Naive thymus-derived CD4-positive, alpha-beta T cell (primary cell): ENCODE data around the gene TRABD2B. TPM values are rescaled to one million over a fixed set of nuclear protein-coding genes. Genes with fewer than 3 reads are reported as not detected.

ENCODE experiments used
- ATAC-seq: fragments of 150-1000 bp; cut with Tn5 transposase; 2 replicates; pipeline ENCODE4 v1.10.0; 2021; ENCODE audit warnings: mild to moderate bottlenecking, moderate library complexity
- CTCF ChIA-PET: fragments of 350-600 bp; sonication (Branson Sonifier 250); formaldehyde crosslinking; loops from one replicate; lab custom pipeline; 2021; ENCODE audit warnings: antibody characterized with exemption; lab: Charles Lee
- POLR2A ChIA-PET: fragments of 350-600 bp; sonication (Branson Sonifier 250); formaldehyde crosslinking; loops from one replicate; lab custom pipeline; 2021; ENCODE audit warnings: antibody characterized with exemption, inconsistent platforms; lab: Charles Lee
- DNase-seq, 9 donors: peaks; one replicate each; pipeline versions ENCODE4 v3.0.0 to v3.0.0-alpha.2; 2020 to 2022; ENCODE audit warnings: mixed read lengths in 1 of 9
- H3K27ac ChIP-seq: one replicate; pipeline ENCODE4 v1.7.0; 2013; ENCODE audit warnings: mild to moderate bottlenecking, low read depth, low read length, moderate library complexity
- H3K27me3 ChIP-seq, 2 donors: one replicate each; pipeline ENCODE4 v1.7.0; 2013; ENCODE audit warnings: low read length in 2 of 2, mild to moderate bottlenecking in 2 of 2, moderate library complexity in 2 of 2; ENCODE audit not compliant: control insufficient read depth in 2 of 2, insufficient read depth in 2 of 2
- H3K36me3 ChIP-seq, 3 experiments: 1 replicate in 2 of 3; 2 replicates in 1 of 3; pipeline ENCODE4 v1.7.0; 2013; ENCODE audit warnings: low read length in 3 of 3, mild to moderate bottlenecking in 3 of 3, moderate library complexity in 1 of 3; ENCODE audit not compliant: insufficient read depth in 3 of 3, control insufficient read depth in 2 of 3
- H3K4me1 ChIP-seq, 2 donors: one replicate each; pipeline ENCODE4 v1.7.0; 2013; ENCODE audit warnings: low read length in 2 of 2, mild to moderate bottlenecking in 2 of 2, moderate library complexity in 1 of 2; ENCODE audit not compliant: control insufficient read depth in 2 of 2, insufficient read depth in 2 of 2
- H3K4me3 ChIP-seq: 2 replicates; pipeline ENCODE4 v1.7.0; 2013; ENCODE audit warnings: mild to moderate bottlenecking, low read length
- H3K9me3 ChIP-seq, 3 experiments: 1 replicate in 2 of 3; 2 replicates in 1 of 3; pipeline ENCODE4 v1.7.0; 2013; ENCODE audit warnings: low read length in 3 of 3; ENCODE audit not compliant: control insufficient read depth in 2 of 3
- H3K27ac Mint-ChIP-seq, 9 donors: one replicate each; pipeline ENCODE4 v1.8.0; 2020 to 2022; ENCODE audit warnings: mixed read lengths in 9 of 9, mild to moderate bottlenecking in 8 of 9, moderate library complexity in 5 of 9, inconsistent platforms in 2 of 9
- H3K27me3 Mint-ChIP-seq, 5 donors: one replicate each; pipeline ENCODE4 v1.8.0; 2021 to 2022; ENCODE audit warnings: mixed read lengths in 5 of 5, mild to moderate bottlenecking in 1 of 5
- H3K36me3 Mint-ChIP-seq, 5 donors: one replicate each; pipeline ENCODE4 v1.8.0; 2020 to 2022; ENCODE audit warnings: mixed read lengths in 5 of 5, mild to moderate bottlenecking in 3 of 5, inconsistent platforms in 1 of 5
- H3K4me1 Mint-ChIP-seq, 7 donors: one replicate each; pipeline ENCODE4 v1.8.0; 2020 to 2022; ENCODE audit warnings: mixed read lengths in 7 of 7, mild to moderate bottlenecking in 3 of 7, inconsistent platforms in 1 of 7
- H3K4me3 Mint-ChIP-seq, 10 donors: one replicate each; pipeline ENCODE4 v1.8.0; 2020 to 2022; ENCODE audit warnings: mild to moderate bottlenecking in 10 of 10, mixed read lengths in 10 of 10, moderate library complexity in 6 of 10, inconsistent platforms in 2 of 10
- H3K9me3 Mint-ChIP-seq, 11 donors: one replicate each; pipeline ENCODE4 v1.8.0; 2020 to 2022; ENCODE audit warnings: mixed read lengths in 11 of 11, mild to moderate bottlenecking in 4 of 11, inconsistent platforms in 1 of 11, moderate library complexity in 1 of 11
- intact Hi-C, 2 donors: fragments of 100-400 bp; cut with micrococcal nuclease; formaldehyde crosslinking; loops; one replicate each; pipeline ENCODE4 v1.15.1; 2023
- polyA plus RNA-seq, 2 donors: library from polyadenylated mRNA; unstranded; fragments of 300-500 nt; fragmentation: Illumina TruSeq; gene quantifications; one replicate each; pipeline ENCODE4 v1.2.3, GENCODE V29; 2021
- total RNA-seq, 6 experiments: library from RNA in 5 of 6; stranded (reverse) in 5 of 6; gene quantifications; 1 replicate in 5 of 6; 2 replicates in 1 of 6; pipeline ENCODE4 v1.2.3 and lab custom pipeline; 2021 to 2026

TRABD2B gene
- total and polyA plus RNA-seq, 7 experiments from 2014 or later = not detected

DNA sequence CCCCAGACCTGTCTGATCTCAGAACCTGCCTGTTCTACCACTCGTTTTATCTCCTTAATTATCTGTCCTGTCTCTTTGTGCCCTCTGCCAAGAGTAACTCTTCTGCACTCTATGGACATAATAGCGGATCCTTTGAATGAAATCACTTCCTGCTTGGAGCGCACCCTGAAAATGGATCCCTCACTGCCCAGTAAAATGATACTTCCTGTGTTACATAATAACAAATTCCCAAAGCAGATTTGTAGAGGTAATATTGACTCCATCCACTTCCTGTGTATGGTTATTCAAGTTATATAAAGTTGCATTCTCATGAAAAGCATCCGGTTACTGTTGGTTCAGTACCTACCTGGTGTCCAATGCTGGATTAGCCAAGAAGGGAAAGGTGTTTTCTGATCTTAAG is 246.0 kb downstream of the TRABD2B start:
- peaks cover 0 to 2% (median 0%) of the 10 kb centered on the region in 11 donors for H3K9me3 Mint-ChIP-seq
- ChIA-PET POLR2A (no interaction called here), CTCF (no interaction called here)
- H3K4me1 Mint-ChIP-seq = no peaks in the 10 kb centered on the region
- H3K36me3 ChIP-seq = no peaks in the 10 kb centered on the region
- H3K27me3 Mint-ChIP-seq = peaks cover 0 to 8% (median 0%) of the 10 kb centered on the region in 5 donors
- no peak overlapping the region for H3K4me3 Mint-ChIP-seq
- ATAC-seq = no peak
- no peaks in the 10 kb centered on the region for H3K36me3 Mint-ChIP-seq
- no peak for DNase-seq
- H3K4me1 ChIP-seq = no peaks in the 10 kb centered on the region
- H3K27ac Mint-ChIP-seq = no peak overlapping the region
- intact Hi-C loops = no loop called here
- no peak overlapping the region for H3K27ac ChIP-seq
- no peak overlapping the region for H3K4me3 ChIP-seq
- H3K9me3 ChIP-seq = no peaks in the 10 kb centered on the region
- no peaks in the 10 kb centered on the region for H3K27me3 ChIP-seq

DNA sequence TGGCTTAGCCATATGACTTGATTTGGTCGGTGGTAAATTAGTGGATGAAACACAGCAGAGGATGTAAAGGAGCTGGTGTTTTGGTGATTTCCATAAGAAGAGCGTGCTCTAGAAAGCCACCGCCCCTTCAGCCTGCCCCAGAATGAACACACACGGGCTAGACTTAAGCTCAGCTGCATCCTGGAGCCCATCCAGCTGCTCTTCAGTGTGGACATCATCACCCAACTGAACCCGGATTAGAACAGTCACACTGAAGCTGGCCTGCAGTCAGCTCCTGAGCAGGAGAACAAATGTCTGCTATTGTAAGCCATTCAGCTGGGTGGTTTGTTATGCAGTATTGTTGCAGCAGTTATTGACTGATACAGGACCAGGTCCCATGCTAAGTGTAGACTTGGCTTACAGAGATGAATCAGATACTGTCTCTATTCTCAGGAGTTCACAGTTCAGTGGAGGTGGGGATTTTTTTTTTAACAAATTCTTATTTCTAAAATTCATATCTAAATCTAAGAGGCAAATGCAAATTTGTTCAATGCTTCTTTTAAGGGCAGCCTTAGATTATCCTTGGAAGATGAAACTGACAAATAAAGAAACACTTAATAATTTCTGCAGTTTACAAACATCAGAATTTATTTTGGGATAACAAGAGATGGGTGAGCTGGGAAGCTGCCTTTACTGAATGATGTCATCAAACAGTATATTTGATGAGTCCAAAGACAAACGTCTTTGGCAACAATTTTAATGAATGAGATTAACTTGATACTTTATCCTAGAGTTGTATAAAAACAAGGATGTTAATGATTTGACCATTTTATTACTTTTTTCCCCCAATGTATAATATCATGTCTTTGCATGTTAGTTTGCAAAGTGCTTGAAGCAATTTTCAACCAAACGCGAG is 251.2 kb downstream of the TRABD2B start:
- H3K27ac Mint-ChIP-seq = no peak overlapping the region
- ATAC-seq = no peak
- H3K9me3 Mint-ChIP-seq = peaks cover 1 to 18% (median 10%) of the 10 kb centered on the region in 11 donors
- POLR2A ChIA-PET = no interaction called here
- intact Hi-C loops = no loop called here
- no peak overlapping the region for H3K4me3 Mint-ChIP-seq
- CTCF ChIA-PET = no interaction called here
- Histone ChIP-seq H3K36me3 (no peaks in the 10 kb centered on the region), H3K9me3 (peaks cover 0 to 7% (median 0%) of the 10 kb centered on the region in 3 experiments), H3K4me3 (no peak overlapping the region), H3K27me3 (no peaks in the 10 kb centered on the region), H3K27ac (no peak overlapping the region), H3K4me1 (no peaks in the 10 kb centered on the region)
- H3K36me3 Mint-ChIP-seq = peaks cover 0 to 2% (median 0%) of the 10 kb centered on the region in 5 donors
- H3K4me1 Mint-ChIP-seq = no peaks in the 10 kb centered on the region
- peaks cover 3 to 12% (median 9%) of the 10 kb centered on the region in 5 donors for H3K27me3 Mint-ChIP-seq
- no peak for DNase-seq

DNA sequence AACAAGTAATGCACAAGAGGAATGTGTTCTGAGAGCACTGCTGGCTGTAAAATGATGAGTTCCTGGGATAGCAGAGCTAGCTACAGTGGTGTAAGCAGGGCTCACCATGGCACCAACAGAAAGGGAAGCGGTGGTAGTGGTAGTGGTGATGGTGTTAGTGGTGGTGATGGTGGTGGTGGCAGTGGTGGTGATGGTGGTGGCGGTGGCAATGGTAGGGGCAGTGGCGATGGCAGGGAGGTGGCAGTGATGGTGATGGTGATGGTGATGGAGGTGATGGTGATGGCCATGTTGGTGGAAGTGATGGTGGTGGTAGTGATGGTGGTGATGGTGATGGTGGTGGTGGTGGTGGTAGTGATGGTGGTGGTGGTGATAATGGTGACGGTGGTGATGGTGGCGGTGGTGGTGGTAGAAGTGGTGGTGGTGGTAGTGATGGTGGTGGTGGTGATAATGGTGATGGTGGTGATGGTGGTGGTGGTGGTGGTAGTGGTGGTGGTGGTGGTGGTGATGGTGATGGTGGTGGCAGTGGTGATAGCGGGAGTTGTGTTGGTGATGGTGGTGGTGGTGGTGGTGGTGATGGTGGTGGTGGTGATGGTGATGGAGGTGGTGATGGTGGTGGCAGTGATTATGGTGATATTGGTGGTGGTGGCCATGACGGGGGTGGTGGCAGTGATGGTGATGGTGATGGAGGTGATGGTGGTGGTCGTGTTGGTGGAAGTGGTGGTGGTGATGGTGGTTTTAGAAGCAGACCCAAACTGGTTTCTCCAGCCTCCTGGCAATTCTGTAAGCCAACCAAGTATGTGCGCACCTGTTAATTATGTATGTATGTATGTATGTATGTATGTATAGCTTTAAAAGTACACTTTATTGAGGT is 254.1 kb downstream of the TRABD2B start:
- H3K4me3 ChIP-seq = no peak overlapping the region
- H3K9me3 ChIP-seq = peaks cover 0 to 7% (median 0%) of the 10 kb centered on the region in 3 experiments
- H3K36me3 Mint-ChIP-seq = peaks cover 0 to 9% (median 0%) of the 10 kb centered on the region in 5 donors
- intact Hi-C loops = no loop called here
- no peaks in the 10 kb centered on the region for H3K27me3 ChIP-seq
- no peak overlapping the region for H3K4me3 Mint-ChIP-seq
- POLR2A ChIA-PET = no interaction called here
- peaks cover 6 to 36% (median 17%) of the 10 kb centered on the region in 11 donors for H3K9me3 Mint-ChIP-seq
- H3K27ac ChIP-seq = no peak overlapping the region
- ATAC-seq (no peak), DNase-seq (no peak)
- H3K4me1 ChIP-seq = no peaks in the 10 kb centered on the region
- H3K27ac Mint-ChIP-seq = no peak overlapping the region
- H3K27me3 Mint-ChIP-seq = peaks cover 12 to 36% (median 32%) of the 10 kb centered on the region in 5 donors
- H3K36me3 ChIP-seq = no peaks in the 10 kb centered on the region
- CTCF ChIA-PET = no interaction called here
- no peaks in the 10 kb centered on the region for H3K4me1 Mint-ChIP-seq

DNA sequence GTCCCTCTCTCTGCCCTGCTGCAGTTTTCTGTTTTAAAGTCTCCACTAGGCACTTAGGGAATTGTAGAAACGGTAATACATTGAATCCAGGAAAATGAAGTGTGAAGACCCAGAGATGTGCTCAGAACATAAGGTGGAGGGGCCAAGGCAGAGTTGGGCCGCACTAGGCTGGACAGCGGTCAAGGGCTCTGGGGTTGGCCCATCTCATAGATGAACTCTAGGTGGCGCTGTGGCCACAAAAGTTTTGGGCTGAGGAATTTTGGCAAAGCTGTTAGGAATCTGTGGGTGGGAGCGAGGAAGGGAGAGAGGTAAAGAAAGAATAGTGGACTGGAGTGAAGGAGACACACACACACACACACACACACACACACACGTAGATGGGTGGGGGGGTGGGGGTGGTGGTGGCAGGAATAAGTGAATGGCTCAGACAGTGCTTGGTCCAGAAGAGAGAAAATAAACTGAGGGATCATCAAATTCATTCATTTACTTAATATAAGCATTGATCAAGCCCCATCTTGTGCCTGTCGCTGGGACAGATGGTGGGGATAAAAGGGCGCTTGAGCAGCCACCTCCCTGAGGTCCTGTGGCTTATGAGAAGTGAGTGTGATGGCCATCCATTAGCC is 258.5 kb downstream of the TRABD2B start:
- no peak overlapping the region for H3K4me3 ChIP-seq
- CTCF ChIA-PET = no interaction called here

DNA sequence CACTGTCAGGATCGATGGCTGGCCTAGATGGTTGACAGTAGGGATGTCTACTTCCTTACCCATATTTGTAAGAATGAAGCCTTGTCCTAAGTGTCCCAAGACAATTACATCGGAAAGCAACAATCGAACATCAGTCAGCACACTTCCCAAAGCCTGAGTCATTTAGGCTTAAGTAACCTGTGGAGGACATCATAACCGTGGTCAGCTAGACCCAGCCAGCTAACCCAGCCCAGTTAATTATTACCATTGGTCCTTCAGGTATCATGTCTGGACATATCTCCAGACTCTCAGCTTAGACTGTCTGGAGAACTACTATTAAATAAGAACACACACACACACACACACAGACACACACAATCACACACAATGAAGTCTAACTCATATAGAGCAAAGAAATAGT is 264.7 kb downstream of the TRABD2B start:
- ATAC-seq = no peak
- Mint-ChIP-seq H3K4me3 (no peak overlapping the region), H3K36me3 (no peaks in the 10 kb centered on the region), H3K9me3 (peaks cover 0 to 2% (median 0%) of the 10 kb centered on the region in 11 donors), H3K27ac (no peak overlapping the region), H3K4me1 (no peaks in the 10 kb centered on the region), H3K27me3 (peaks cover 20 to 44% (median 35%) of the 10 kb centered on the region in 5 donors)
- Histone ChIP-seq H3K27me3 (no peaks in the 10 kb centered on the region), H3K4me1 (no peaks in the 10 kb centered on the region), H3K27ac (no peak overlapping the region), H3K4me3 (no peak overlapping the region), H3K9me3 (no peaks in the 10 kb centered on the region), H3K36me3 (no peaks in the 10 kb centered on the region)
- intact Hi-C loops = no loop called here
- ChIA-PET CTCF (interaction anchor here (0.6 to 1.3 kb wide), 2 partner anchors 14 to 18 kb away, joined by 4 to 5 read pairs; no protein-coding TSS in a partner anchor), POLR2A (no interaction called here)
- no peak for DNase-seq

More for the DNA sequence above, 258.5 kb downstream of the TRABD2B start:
- Histone ChIP-seq H3K4me1 (no peaks in the 10 kb centered on the region), H3K27ac (no peak overlapping the region), H3K9me3 (peaks cover 0 to 7% (median 0%) of the 10 kb centered on the region in 3 experiments), H3K36me3 (no peaks in the 10 kb centered on the region), H3K27me3 (no peaks in the 10 kb centered on the region)
- ATAC-seq (no peak), DNase-seq (no peak)
- H3K27ac Mint-ChIP-seq = peak overlapping the region in 1 of 9 donors; percentile 20
- peaks cover 7 to 40% (median 19%) of the 10 kb centered on the region in 11 donors for H3K9me3 Mint-ChIP-seq
- no peaks in the 10 kb centered on the region for H3K4me1 Mint-ChIP-seq
- H3K4me3 Mint-ChIP-seq = no peak overlapping the region
- peaks cover 0 to 9% (median 0%) of the 10 kb centered on the region in 5 donors for H3K36me3 Mint-ChIP-seq
- intact Hi-C loops = no loop called here
- POLR2A ChIA-PET = no interaction called here
- peaks cover 26 to 63% (median 46%) of the 10 kb centered on the region in 5 donors for H3K27me3 Mint-ChIP-seq

DNA sequence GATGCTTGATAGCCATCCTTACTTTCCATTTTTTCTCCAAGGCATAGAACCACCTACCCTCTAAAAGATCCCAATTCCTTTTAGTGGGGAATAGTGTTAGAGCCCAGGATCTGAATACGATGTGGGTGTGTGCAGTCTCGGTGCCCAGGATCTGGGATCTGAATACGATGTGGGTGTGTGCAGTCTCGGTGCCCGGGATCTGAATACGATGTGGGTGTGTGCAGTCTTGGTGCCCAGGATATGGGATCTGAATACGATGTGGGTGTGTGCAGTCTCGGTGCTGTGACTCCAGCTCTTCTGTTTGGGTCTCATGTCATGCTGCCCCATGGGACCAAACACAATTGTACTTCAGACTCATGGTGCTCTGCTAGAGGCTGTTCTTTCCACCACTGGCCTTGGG is 265.5 kb downstream of the TRABD2B start:
- H3K36me3 ChIP-seq = no peaks in the 10 kb centered on the region
- H3K27ac Mint-ChIP-seq = no peak overlapping the region
- ATAC-seq (no peak), DNase-seq (no peak)
- ChIA-PET CTCF (interaction anchor here (0.6 to 1.3 kb wide), 3 partner anchors 13 to 299 kb away, joined by 3 to 5 read pairs (median 4); no protein-coding TSS in a partner anchor), POLR2A (no interaction called here)
- no peaks in the 10 kb centered on the region for H3K36me3 Mint-ChIP-seq
- H3K27me3 ChIP-seq = no peaks in the 10 kb centered on the region
- H3K9me3 ChIP-seq = no peaks in the 10 kb centered on the region
- H3K4me1 Mint-ChIP-seq = no peaks in the 10 kb centered on the region
- no peak overlapping the region for H3K4me3 Mint-ChIP-seq
- H3K9me3 Mint-ChIP-seq = peaks cover 0 to 2% (median 0%) of the 10 kb centered on the region in 11 donors
- no peak overlapping the region for H3K27ac ChIP-seq
- H3K27me3 Mint-ChIP-seq = peaks cover 14 to 45% (median 36%) of the 10 kb centered on the region in 5 donors
- no peaks in the 10 kb centered on the region for H3K4me1 ChIP-seq
- no peak overlapping the region for H3K4me3 ChIP-seq
- intact Hi-C loops = no loop called here
